H1 (cell line): ENCODE results near the gene OR51V1. TPM values are rescaled to one million over a fixed set of nuclear protein-coding genes. Genes with fewer than 3 reads are reported as not detected.

Experiments
- CHD2 ChIP-seq: IDR thresholded peaks from 2 replicates; pipeline ENCODE4 v1.6.1; 2012; ENCODE audit warnings: low read length, improper control_type of control experiment
- FOSL1 ChIP-seq: IDR thresholded peaks from 2 replicates; pipeline ENCODE4 v1.6.1; 2011; ENCODE audit warnings: mild to moderate bottlenecking, low read depth, low read length, moderate library complexity; ENCODE audit not compliant: insufficient read depth
- KDM4A ChIP-seq: IDR thresholded peaks from one replicate; pipeline ENCODE4 v1.7.1; 2012; ENCODE audit warnings: low read depth, mild to moderate bottlenecking, moderate library complexity, low read length, inconsistent platforms; ENCODE audit not compliant: severe bottlenecking
- POLR2A ChIP-seq, 2 experiments: IDR thresholded peaks; 1 replicate in 1 of 2; 2 replicates in 1 of 2; pipeline ENCODE4 v1.6.1; 2011; ENCODE audit warnings: low read depth in 2 of 2, low read length in 2 of 2, mild to moderate bottlenecking in 2 of 2; ENCODE audit errors: control extremely low read depth in 1 of 2
- POU5F1 ChIP-seq: IDR thresholded peaks from 2 replicates; pipeline ENCODE4 v1.6.1; 2011; ENCODE audit warnings: low read depth, mild to moderate bottlenecking, low read length, moderate library complexity
- SP1 ChIP-seq: IDR thresholded peaks from 2 replicates; pipeline ENCODE4 v1.6.1; 2011; ENCODE audit warnings: low read depth, low read length
- polyA plus RNA-seq, 7 experiments: library from polyadenylated mRNA; depleted of rRNA in 3 of 7; stranded (reverse) in 5 of 7; unstranded in 2 of 7; fragments of >200 nt in 5 of 7; fragments of 200-250 nt in 2 of 7; gene quantifications; 1 replicate in 5 of 7; 2 replicates in 1 of 7; 4 replicates in 1 of 7; pipeline versions ENCODE4 v1.2.1 to v1.2.3, GENCODE V29; 2011 to 2013; ENCODE audit warnings: missing spikeins in 2 of 7, mixed read lengths in 2 of 7
- total RNA-seq: library from RNA; stranded (reverse); fragmentation: NEBNext Ultra II Directional; extraction: Animal tissue kit (Norgen Biotek cat#: 25700); gene quantifications from 2 replicates; pipeline ENCODE4 v1.2.1, GENCODE V29; 2021

OR51V1 gene
- total and polyA plus RNA-seq, 2 of the 8 experiments (the other 6 are each of a cell fraction or from before 2014, with no cell fraction given) = not detected

DNA sequence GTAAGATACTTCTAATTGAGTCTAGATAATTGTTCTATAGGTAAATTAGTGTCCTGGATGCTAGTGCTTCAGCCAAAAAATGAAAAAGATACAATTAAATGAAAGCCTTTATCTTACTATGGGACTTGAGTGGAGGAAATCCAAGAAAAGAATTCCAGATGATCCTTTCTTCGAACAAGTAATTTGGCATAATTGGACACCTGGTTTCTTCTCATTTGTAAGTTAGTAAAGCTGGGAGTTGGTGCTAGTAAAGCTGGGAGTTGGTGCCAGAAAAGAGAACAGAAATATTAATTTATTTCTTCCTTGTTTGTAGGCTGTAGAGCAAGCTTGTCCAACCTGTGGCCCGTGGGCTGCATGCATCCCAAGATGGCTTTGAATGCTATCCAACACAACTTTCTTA lies 12.3 kb downstream of the OR51V1 start (continued):
- TF ChIP-seq FOSL1 (no peak), POLR2A (IDR thresholded peaks at IDR 0.05; ENCODE audit: control extremely low read depth in 1 of 2, low read depth in 2 of 2, low read length in 2 of 2) (no peak), POU5F1 (no peak), SP1 (no peak), KDM4A (no peak), CHD2 (no peak)
